ENCODE data around the gene FAF1. TPM values are rescaled to one million over a fixed set of nuclear protein-coding genes. Genes with fewer than 3 reads are reported as not detected.

FAF1 gene
- total and polyA plus RNA-seq, 4 donors, result 8.6 to 45.0 (median 18.2) TPM

GRCh38 chr1:50424045-50424883 is 535.8 kb downstream of the FAF1 start:
- H3K9me3 ChIP-seq (ENCODE audit: control insufficient read depth in 4 of 4, low read length in 3 of 4), result no peaks in the 10 kb centered on the region
- WGBS, result 4% methylated on average over 35 of the region's 35 CpGs
- H3K9ac ChIP-seq (ENCODE audit: low read depth in 1 of 2, low read length in 2 of 2), result no peak overlapping the region
- H3K4me3 ChIP-seq (ENCODE audit: low read depth in 1 of 3, low read length in 3 of 3), result peak overlapping the region; percentile 26 to 40 (median 31)
- peaks cover 24 to 47% (median 33%) of the 10 kb centered on the region in 4 donors for H3K4me1 ChIP-seq (ENCODE audit: control insufficient read depth in 4 of 4, insufficient read depth in 4 of 4, low read length in 3 of 4)
- H3K27ac ChIP-seq (ENCODE audit: low read depth in 1 of 2, low read length in 2 of 2), result no peak overlapping the region
- H3K27me3 ChIP-seq (ENCODE audit: control insufficient read depth in 4 of 4, insufficient read depth in 4 of 4, low read length in 3 of 4), result peaks cover 13 to 31% (median 24%) of the 10 kb centered on the region in 4 donors
- no peak for DNase-seq (ENCODE audit: low spot score)
- TF ChIP-seq HNF4A (conservative IDR thresholded peaks at IDR 0.05) (no peak), GABPA (IDR thresholded peaks at IDR 0.05 in 1 of 2, conservative IDR thresholded peaks at IDR 0.05 in 1 of 2) (no peak), FOXA2 (IDR thresholded peaks at IDR 0.05) (no peak), ATF3 (IDR thresholded peaks at IDR 0.05) (no peak), SP1 (IDR thresholded peaks at IDR 0.05) (no peak), NR2F2 (IDR thresholded peaks at IDR 0.05) (no peak), EGR1 (IDR thresholded peaks at IDR 0.05; ENCODE audit: low read depth in 2 of 2) (no peak), ZBTB33 (IDR thresholded peaks at IDR 0.05) (no peak)
- no peaks in the 10 kb centered on the region for H3K36me3 ChIP-seq (ENCODE audit: control insufficient read depth in 4 of 4, insufficient read depth in 3 of 4, low read depth in 1 of 4, low read length in 3 of 4)

- Histone ChIP-seq H3K36me3 (ENCODE audit: control insufficient read depth in 4 of 4, insufficient read depth in 3 of 4, low read depth in 1 of 4, low read length in 3 of 4) (no peaks in the 10 kb centered on the region), H3K4me1 (ENCODE audit: control insufficient read depth in 4 of 4, insufficient read depth in 4 of 4, low read length in 3 of 4) (peaks cover 30 to 53% (median 35%) of the 10 kb centered on the region in 4 donors), H3K4me3 (ENCODE audit: low read depth in 1 of 3, low read length in 3 of 3) (peak overlapping the region in 1 of 3 donors; percentile 40), H3K9ac (ENCODE audit: low read depth in 1 of 2, low read length in 2 of 2) (no peak overlapping the region), H3K27me3 (ENCODE audit: control insufficient read depth in 4 of 4, insufficient read depth in 4 of 4, low read length in 3 of 4) (peaks cover 13 to 28% (median 25%) of the 10 kb centered on the region in 4 donors), H3K27ac (ENCODE audit: low read depth in 1 of 2, low read length in 2 of 2) (no peak overlapping the region), H3K9me3 (ENCODE audit: control insufficient read depth in 4 of 4, low read length in 3 of 4) (no peaks in the 10 kb centered on the region)
- no peak for DNase-seq (ENCODE audit: low spot score)
- 5% methylated on average over 23 of the region's 23 CpGs for WGBS
- no peak for TF ChIP-seq EGR1 (IDR thresholded peaks at IDR 0.05; ENCODE audit: low read depth in 2 of 2)
- no peak for TF ChIP-seq YY1 (IDR thresholded peaks at IDR 0.05)
- TF ChIP-seq FOXA2 (IDR thresholded peaks at IDR 0.05), result no peak
- no peak for TF ChIP-seq ZBTB33 (IDR thresholded peaks at IDR 0.05)
- no peak for TF ChIP-seq GABPA (IDR thresholded peaks at IDR 0.05 in 1 of 2, conservative IDR thresholded peaks at IDR 0.05 in 1 of 2)
- no peak for TF ChIP-seq FOXA1 (IDR thresholded peaks at IDR 0.05)
- TF ChIP-seq HNF4G (IDR thresholded peaks at IDR 0.05), result no peak
- no peak for TF ChIP-seq RAD21 (IDR thresholded peaks at IDR 0.05)
- TF ChIP-seq SP1 (IDR thresholded peaks at IDR 0.05), result no peak
- TF ChIP-seq REST (IDR thresholded peaks at IDR 0.05), result no peak
- no peak for TF ChIP-seq ATF3 (IDR thresholded peaks at IDR 0.05)
These were observed 536.4 kb downstream of the FAF1 start for GRCh38 chr1:50423670-50424000.

Measured in liver (tissue), 9 donors.